ENCODE data around the gene LRRC71.

GRCh38 chr1:156963621-156964020 lies 43.2 kb downstream of the LRRC71 start:
- no peak for TF ChIP-seq EZH2 (IDR thresholded peaks at IDR 0.05; ENCODE audit: borderline replicate concordance, low read depth, low read length, severe bottlenecking)
- TF ChIP-seq, protein P1, sequence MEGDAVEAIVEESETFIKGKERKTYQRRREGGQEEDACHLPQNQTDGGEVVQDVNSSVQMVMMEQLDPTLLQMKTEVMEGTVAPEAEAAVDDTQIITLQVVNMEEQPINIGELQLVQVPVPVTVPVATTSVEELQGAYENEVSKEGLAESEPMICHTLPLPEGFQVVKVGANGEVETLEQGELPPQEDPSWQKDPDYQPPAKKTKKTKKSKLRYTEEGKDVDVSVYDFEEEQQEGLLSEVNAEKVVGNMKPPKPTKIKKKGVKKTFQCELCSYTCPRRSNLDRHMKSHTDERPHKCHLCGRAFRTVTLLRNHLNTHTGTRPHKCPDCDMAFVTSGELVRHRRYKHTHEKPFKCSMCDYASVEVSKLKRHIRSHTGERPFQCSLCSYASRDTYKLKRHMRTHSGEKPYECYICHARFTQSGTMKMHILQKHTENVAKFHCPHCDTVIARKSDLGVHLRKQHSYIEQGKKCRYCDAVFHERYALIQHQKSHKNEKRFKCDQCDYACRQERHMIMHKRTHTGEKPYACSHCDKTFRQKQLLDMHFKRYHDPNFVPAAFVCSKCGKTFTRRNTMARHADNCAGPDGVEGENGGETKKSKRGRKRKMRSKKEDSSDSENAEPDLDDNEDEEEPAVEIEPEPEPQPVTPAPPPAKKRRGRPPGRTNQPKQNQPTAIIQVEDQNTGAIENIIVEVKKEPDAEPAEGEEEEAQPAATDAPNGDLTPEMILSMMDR (IDR thresholded peaks at IDR 0.05; ENCODE audit: borderline replicate concordance, extremely low read depth, low read length, poor library complexity, severe bottlenecking): no peak
